GM19438 (cell line): ENCODE measurements around the gene CEND1.

Experiments used
- ATAC-seq: cut with Tn5 transposase; IDR thresholded peaks from one replicate; pipeline ENCODE4 v1.9.1; 2021; ENCODE audit warnings: low read depth; ENCODE audit not compliant: unreplicated experiment

The CEND1 gene

GRCh38 chr11:827897-828192, 38.0 kb upstream of the CEND1 start, which contains the start of gene CRACR2B:
Gene CRACR2B, plus strand, starts transcription at chr11:827919. Its CDS starts 689 bp downstream, at chr11:828608.
- ATAC-seq = no peak

GRCh38 chr11:827146-827896, 37.4 kb upstream of the CEND1 start:
- ATAC-seq = peak; percentile 43

GRCh38 chr11:826836-827145, 36.9 kb upstream of the CEND1 start:
- peak; percentile 1 for ATAC-seq

GRCh38 chr11:826227-826621, 36.3 kb upstream of the CEND1 start:
- ATAC-seq = no peak

- ATAC-seq = no peak
Measured at GRCh38 chr11:825366-826226, 35.7 kb upstream of the CEND1 start.

- ATAC-seq = no peak
Measured at GRCh38 chr11:824942-825341, 35.1 kb upstream of the CEND1 start.

- ATAC-seq = no peak
Measured at GRCh38 chr11:824292-824880, 34.5 kb upstream of the CEND1 start.

- no peak for ATAC-seq
Measured at GRCh38 chr11:823441-824291, 33.8 kb upstream of the CEND1 start.

- ATAC-seq = no peak
Measured at GRCh38 chr11:821512-822371, 31.9 kb upstream of the CEND1 start.

GRCh38 chr11:820655-821511, 31.0 kb upstream of the CEND1 start:
- ATAC-seq = no peak

GRCh38 chr11:819943-820649, 30.2 kb upstream of the CEND1 start:
- peak; percentile 67 for ATAC-seq

- peak; percentile 55 for ATAC-seq
Measured at GRCh38 chr11:819129-819931, 29.4 kb upstream of the CEND1 start.

GRCh38 chr11:818396-819128, 28.7 kb upstream of the CEND1 start, which contains the start of gene PNPLA2:
Gene PNPLA2, plus strand, starts transcription at chr11:818914. Its CDS starts 805 bp downstream, at chr11:819719.
- ATAC-seq = no peak

GRCh38 chr11:816433-816779, 26.5 kb upstream of the CEND1 start:
- ATAC-seq = no peak

GRCh38 chr11:815675-816432, 26.0 kb upstream of the CEND1 start:
- ATAC-seq = no peak

GRCh38 chr11:813456-814096, 23.7 kb upstream of the CEND1 start:
- ATAC-seq = no peak
